GM19351 (cell line): ENCODE measurements around the gene ALG1L2.
"Not testable (repeated sequence)": the region's sequence is repeated elsewhere in the genome, so short reads cannot be mapped to it uniquely, and the experiment has no call there.

Experiments used
- ATAC-seq: cut with Tn5 transposase; IDR thresholded peaks from one replicate; pipeline ENCODE4 v1.9.1; 2021; ENCODE audit warnings: mild to moderate bottlenecking, moderate library complexity; ENCODE audit not compliant: unreplicated experiment

ALG1L2 gene, protein sequence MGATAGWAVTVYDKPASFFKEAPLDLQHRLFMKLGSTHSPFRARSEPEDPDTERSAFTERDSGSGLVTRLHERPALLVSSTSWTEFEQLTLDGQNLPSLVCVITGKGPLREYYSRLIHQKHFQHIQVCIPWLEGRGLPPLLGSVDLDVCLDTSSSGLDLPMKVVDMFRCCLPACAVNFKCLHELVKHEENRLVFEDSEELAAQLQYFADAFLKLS

DNA sequence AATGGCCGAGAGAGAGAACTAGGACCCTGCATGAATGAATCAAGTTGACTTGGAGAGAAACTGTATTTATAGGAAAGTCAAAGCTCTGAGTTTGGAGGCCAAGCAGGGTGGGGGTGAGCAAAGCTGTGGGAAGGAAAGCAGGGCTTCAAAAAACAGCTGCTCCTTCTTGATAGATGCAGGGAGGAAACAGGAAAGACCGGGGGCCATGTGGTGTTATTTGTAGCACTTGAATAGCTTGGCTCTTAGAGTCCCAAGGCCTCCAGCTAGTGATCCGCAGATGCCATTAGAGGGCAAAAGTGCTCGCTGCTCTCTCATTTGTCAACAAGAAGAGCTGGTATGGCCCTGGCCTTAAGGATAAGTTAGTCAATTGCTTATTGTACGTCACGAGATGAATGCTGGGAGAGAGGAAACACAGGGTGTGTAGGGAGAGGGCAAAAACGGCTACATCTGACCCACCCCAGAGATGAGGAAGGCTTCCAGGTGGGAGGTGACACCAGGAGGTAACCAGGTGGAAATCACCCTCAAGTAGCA, at the start of gene ALG1L2:
ALG1L2 (plus strand) TSS at position 481 of the 531 bp plus-strand sequence. CDS start 186 bp downstream, outside the sequence.
- no peak for ATAC-seq

GRCh38 chr3:130037126-130037815, 44.4 kb upstream of the ALG1L2 start:
- ATAC-seq: not testable (repeated sequence)

DNA sequence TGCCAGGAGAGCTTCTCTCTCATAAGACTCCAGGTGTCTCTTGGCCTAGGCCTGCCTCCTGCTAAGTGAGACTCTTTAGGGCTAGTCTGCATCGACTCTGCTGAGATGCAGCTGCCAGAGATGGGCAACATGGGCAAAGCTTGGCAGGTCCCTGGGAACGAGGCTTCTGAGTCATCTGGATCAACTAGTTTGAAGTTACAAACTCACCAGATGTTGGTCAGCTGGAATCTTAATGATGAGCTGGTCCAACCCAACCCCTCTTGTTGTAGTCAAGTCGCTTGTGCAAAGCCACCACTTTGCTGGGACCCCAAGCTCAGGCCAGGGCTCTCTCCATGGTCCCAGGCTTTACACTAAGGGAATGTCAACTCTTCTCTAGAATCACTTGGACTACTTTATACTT, 38.9 kb upstream of the ALG1L2 start:
- not testable (repeated sequence) for ATAC-seq

- ATAC-seq: not testable (repeated sequence)
Measured at GRCh38 chr3:130043658-130044057, 38.0 kb upstream of the ALG1L2 start.

GRCh38 chr3:130044370-130044769, 37.3 kb upstream of the ALG1L2 start:
- ATAC-seq: no peak

DNA sequence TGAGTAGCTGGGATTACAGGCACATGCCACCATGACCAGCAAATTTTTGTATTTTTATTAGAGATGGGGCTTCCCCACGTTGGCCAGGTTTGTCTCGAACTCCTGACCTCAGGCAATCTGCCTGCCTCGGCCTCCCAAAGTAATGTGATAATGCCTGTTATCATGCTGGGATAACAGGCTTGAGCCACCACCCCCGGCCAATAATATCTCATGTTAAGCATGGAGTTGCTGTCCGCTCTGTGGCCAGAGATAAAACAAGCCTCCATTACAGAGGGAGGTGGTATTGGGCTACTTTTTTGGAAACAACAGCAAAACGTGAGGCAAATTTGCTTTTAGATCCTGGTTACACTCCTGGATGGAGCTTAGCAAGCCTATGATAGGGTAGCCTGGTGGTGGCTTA, 32.9 kb upstream of the ALG1L2 start:
- no peak for ATAC-seq

DNA sequence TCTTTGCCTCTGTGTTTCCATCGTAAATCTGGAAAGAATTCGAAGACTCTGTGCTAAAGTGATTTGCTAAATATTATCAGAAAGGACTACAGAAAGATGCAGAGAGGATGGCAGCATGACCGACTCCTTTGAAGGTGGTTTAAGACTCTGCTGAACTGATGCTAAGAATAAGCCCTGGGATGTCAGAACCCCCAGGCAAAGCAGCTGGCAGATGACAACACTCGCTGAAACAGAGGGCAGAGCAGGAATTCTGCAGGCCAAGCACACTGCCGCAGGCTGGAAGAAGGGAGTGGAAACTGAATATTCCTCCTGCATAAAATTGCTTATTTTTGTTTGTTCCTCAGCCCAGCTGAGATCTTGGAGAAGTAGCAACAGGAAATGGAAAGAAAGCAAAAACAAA, 29.3 kb upstream of the ALG1L2 start:
- ATAC-seq: not testable (repeated sequence)

DNA sequence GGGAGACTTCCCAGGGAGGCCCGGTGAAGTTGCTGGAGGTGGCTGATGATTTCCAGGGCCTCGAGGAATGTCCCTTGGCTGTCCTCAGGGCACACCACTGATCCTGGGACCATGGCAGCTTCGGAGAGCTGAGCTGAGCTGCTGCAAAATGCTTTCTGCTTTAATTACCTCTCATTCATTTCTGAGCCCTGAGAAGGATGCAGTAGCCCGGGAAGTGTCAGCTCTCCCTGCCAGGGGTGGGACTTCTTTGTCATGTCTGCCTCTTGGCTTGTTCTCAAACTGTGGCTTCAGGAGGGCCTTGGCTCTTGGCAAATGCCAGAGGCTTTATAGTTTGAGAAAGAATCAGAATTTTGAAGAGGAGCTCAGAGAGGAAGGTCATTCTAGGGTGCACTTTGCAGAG, 28.7 kb upstream of the ALG1L2 start:
- ATAC-seq: not testable (repeated sequence)

- ATAC-seq: not testable (repeated sequence)
Measured at GRCh38 chr3:130057536-130058266, 23.9 kb upstream of the ALG1L2 start.

GRCh38 chr3:130058267-130058657, 23.4 kb upstream of the ALG1L2 start:
- not testable (repeated sequence) for ATAC-seq

DNA sequence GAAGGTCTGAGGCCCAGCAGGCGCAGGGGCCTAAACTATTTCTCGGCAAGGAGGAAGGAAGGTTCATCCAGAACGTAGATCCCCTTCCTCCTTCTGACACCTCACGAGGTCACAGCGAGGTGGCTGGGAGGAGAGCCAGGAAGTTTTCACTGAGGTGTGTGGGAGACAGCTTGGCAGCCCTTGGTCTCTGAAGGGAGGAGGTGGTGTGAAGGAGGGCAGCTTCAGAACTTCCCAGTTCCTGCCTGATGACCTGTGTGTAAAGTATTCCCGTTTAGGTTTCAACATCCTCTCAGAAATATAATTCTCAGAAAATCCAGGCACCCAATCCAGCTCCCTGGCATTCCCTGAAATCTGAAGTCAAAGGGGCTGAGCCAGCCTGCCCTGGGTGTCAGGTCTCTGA, 22.9 kb upstream of the ALG1L2 start:
- not testable (repeated sequence) for ATAC-seq

DNA sequence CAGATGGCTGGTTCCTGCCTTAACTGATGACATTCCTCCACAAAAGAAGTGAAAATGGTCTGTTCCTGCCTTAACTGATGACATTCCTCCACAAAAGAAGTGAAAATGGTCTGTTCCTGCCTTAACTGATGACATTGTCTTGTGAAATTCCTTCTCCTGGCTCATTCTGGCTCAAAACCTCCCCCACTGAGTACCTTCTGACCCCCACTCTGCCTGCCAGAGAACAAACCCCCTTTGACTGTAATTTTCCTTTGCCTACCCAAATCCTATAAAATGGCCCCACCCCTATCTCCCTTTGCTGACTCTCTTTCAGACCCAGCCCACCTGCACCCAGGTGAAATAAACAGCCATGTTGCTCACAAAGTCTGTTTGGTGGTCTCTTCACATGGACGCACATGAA, 22.5 kb upstream of the ALG1L2 start:
- not testable (repeated sequence) for ATAC-seq

DNA sequence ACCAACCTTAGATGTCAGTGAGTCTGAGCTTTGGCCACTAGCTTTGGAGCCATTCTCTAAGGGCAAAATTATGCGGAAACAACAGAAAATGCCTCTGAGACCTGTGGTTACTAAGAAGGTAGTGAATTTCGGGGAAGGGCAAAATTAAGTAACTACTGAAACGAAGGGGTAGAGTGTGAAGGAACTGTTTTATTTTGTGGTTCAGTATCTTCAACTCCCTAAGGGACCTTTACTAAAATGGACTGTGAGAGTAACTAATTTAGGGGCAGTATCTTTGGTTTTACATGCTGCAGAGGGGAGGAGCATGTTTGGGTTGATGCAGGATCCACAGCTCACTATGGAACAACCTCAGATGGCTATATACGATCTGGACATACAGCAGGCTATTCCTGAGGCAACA, 8.0 kb upstream of the ALG1L2 start:
- ATAC-seq: no peak

- ATAC-seq: no peak
Measured at GRCh38 chr3:130077636-130078035, 4.0 kb upstream of the ALG1L2 start.

- not testable (repeated sequence) for ATAC-seq
Measured at GRCh38 chr3:130083363-130084090, 1.9 kb downstream of the ALG1L2 start.

DNA sequence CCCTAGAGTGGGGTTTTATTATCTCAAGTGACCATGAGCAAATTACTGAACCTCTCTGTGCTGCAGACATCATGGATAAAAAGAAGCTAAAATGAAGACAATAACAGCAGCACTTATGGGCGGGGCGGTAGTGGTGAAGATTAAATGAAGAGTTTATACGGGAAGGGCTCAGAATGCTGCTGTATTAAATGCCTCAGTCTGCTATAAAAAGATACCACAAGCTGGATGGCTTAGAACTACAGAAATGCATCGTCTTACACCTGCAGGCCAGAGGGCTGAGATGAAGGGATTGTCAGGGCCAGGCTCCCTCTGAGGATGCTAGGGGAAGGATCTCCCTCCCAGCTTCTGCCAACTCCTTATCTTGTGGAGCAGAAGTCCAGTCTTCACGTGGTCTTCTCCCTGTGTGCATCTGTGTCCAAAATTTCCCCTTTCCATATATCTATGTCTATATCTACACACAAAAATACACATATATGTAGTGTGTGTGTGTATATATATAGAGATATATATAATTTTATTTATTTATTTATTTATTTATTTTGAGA, 2.9 kb downstream of the ALG1L2 start:
- no peak for ATAC-seq

GRCh38 chr3:130085881-130086280, 4.2 kb downstream of the ALG1L2 start:
- no peak for ATAC-seq

GRCh38 chr3:130086628-130087027, 5.0 kb downstream of the ALG1L2 start:
- ATAC-seq: not testable (repeated sequence)

GRCh38 chr3:130088061-130088460, 6.4 kb downstream of the ALG1L2 start:
- no peak for ATAC-seq

DNA sequence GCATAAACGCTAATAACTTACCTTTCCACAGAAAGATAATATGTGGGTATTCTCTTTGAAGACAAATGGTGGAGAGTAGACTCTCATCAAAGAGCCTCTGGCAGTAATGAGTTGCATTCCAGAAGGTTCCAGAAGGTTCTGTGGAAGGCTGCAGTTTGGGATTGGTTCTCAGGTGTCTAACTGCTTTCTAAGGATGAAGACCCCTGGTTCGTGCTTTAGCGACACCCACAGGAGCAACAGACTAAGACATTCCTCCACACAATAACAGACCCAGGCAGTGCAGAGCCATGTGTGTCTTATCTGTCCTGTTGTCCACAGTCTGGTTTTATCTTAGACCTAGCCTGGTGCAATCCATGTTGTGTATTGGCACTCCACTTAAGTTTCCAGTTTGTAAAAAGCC, 9.1 kb downstream of the ALG1L2 start:
- ATAC-seq: not testable (repeated sequence)

DNA sequence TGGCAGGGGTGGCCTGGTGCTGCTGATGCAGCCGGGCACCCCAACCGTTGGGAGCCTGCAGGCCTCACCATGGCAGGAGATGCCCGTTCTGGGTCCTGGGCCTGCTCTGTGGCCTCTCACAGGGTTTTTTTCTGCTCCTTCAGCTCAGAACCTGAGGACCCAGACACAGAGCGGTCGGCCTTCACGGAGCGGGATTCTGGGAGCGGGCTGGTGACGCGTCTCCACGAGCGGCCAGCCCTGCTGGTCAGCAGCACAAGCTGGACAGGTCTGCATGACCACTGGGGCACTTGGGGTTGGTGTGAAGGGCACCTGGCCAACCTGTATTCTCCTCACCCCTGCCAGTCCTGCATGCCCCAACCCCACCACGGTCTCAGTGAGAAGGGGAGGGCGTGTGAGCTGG, 10.3 kb downstream of the ALG1L2 start:
- no peak for ATAC-seq
